Panc1 (cell line): ENCODE measurements around the gene RNF8. TPM values are rescaled to one million over a fixed set of nuclear protein-coding genes. Genes with fewer than 3 reads are reported as not detected.

Experiments
- ATAC-seq: fragments of 200-7000 bp; cut with Tn5 transposase; 2 replicates; pipeline ENCODE4 v1.9.1; 2020; ENCODE audit warnings: mild to moderate bottlenecking, moderate library complexity
- BruUV-seq: library from RNA; stranded (reverse); fragments of 400-500 nt; replicated peaks from 2 replicates; lab custom pipeline; 2021; lab: Mats Ljungman, UMichigan
- CTCF ChIA-PET: fragments of 300-600 bp; sonication (Branson Sonifier 250); formaldehyde crosslinking; loops from one replicate; lab custom pipeline; 2022; ENCODE audit warnings: antibody characterized with exemption; lab: Charles Lee
- POLR2A ChIA-PET: fragments of 300-600 bp; sonication (Branson Sonifier 250); formaldehyde crosslinking; loops from one replicate; lab custom pipeline; 2022; ENCODE audit warnings: antibody characterized with exemption; lab: Charles Lee
- DNase-seq: peaks from one replicate; pipeline ENCODE4 v3.0.0-alpha.2; 2010; ENCODE audit warnings: low read depth, low spot score
- H3K27ac ChIP-seq: 2 replicates; pipeline ENCODE4 v1.5.1; 2011; ENCODE audit warnings: mild to moderate bottlenecking, low read length, inconsistent platforms
- H3K27me3 ChIP-seq: fragments of 200-500 bp; sonication (Bioruptor generic); 2 replicates; pipeline ENCODE4 v1.6.0; 2014; ENCODE audit warnings: low read length, inconsistent platforms; ENCODE audit not compliant: control insufficient read depth, insufficient read depth
- H3K36me3 ChIP-seq: fragments of 200-500 bp; sonication (Bioruptor generic); 2 replicates; pipeline ENCODE4 v1.5.1; 2014; ENCODE audit warnings: inconsistent platforms, mild to moderate bottlenecking, low read length, moderate library complexity; ENCODE audit not compliant: control insufficient read depth, insufficient read depth
- H3K4me1 ChIP-seq: 2 replicates; pipeline ENCODE4 v1.5.1; 2011; ENCODE audit warnings: inconsistent platforms, mild to moderate bottlenecking, low read length, moderate library complexity; ENCODE audit not compliant: control insufficient read depth, insufficient read depth
- H3K4me3 ChIP-seq, 2 experiments: 2 replicates each; pipeline ENCODE4 v1.5.1; 2011 to 2012; ENCODE audit warnings: low read depth in 2 of 2, low read length in 2 of 2, mild to moderate bottlenecking in 2 of 2, inconsistent platforms in 1 of 2, moderate library complexity in 1 of 2
- H3K9me3 ChIP-seq: fragments of 200-500 bp; sonication (Bioruptor generic); 2 replicates; pipeline ENCODE4 v1.5.1; 2014; ENCODE audit warnings: low read depth, mild to moderate bottlenecking, inconsistent platforms, low read length, moderate library complexity; ENCODE audit not compliant: control insufficient read depth, insufficient read depth
- CTCF ChIP-seq: fragments of 450-650 bp; IDR thresholded peaks from 2 replicates; pipeline ENCODE4 v1.5.1; 2017; ENCODE audit warnings: mild to moderate bottlenecking
- POLR2AphosphoS5 ChIP-seq: IDR thresholded peaks from 2 replicates; pipeline ENCODE4 v1.6.1; 2012; ENCODE audit warnings: mild to moderate bottlenecking, low read depth, low read length, moderate library complexity
- SIN3A ChIP-seq: IDR thresholded peaks from 2 replicates; pipeline ENCODE4 v1.6.1; 2012; ENCODE audit warnings: low read depth, mild to moderate bottlenecking, low read length, moderate library complexity, borderline replicate concordance; ENCODE audit not compliant: insufficient read depth
- TCF7L2 ChIP-seq: IDR thresholded peaks from 2 replicates; pipeline ENCODE4 v1.6.1; 2011; ENCODE audit warnings: mild to moderate bottlenecking, low read depth, low read length, inconsistent platforms
- in situ Hi-C: cut with HindIII; loops from 2 replicates; pipeline ENCODE4 v1.10.0; 2016; ENCODE audit warnings: low sequenced_read_pairs, low pct_unique_long_range_greater_than_20kb
- intact Hi-C: fragments of 100-400 bp; cut with micrococcal nuclease; formaldehyde crosslinking; loops from one replicate; pipeline ENCODE4 v1.10.0; 2022; ENCODE audit not compliant: unreplicated experiment
- total RNA-seq: library from RNA; stranded (reverse); gene quantifications from one replicate; pipeline ENCODE4 v1.2.1, GENCODE V29; 2021; ENCODE audit not compliant: unreplicated experiment
- TF ChIP-seq, protein P1 (sequence below), 2 experiments: IDR thresholded peaks; 2 replicates each; pipeline ENCODE4 v1.6.1; 2011 to 2012; ENCODE audit warnings: low read depth in 2 of 2, control low read depth in 1 of 2, low read length in 1 of 2, mild to moderate bottlenecking in 1 of 2, moderate library complexity in 1 of 2; ENCODE audit not compliant: insufficient read depth in 1 of 2

Gene RNF8
- total RNA-seq, 1 experiment from 2014 or later, result 21.1 TPM

DNA sequence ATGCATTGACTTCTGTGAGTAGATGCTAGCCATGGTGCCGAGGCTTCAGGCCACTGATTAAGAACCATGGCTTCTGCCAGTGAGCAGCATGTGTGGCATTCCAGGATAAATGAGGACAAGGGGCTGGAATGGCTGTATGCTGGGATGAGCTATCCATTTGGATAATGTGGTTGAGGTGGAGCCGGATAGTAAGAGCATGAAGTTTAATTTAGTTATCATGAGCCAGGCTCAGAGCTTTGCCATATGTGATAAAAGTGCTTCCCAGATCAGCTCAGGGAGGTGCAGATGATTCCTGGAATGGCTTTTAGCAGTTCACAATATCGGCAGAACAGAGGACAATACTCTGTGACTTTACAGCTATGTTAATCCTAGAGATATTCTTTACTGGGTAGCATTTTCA lies 34.6 kb upstream of the RNF8 start:
- ChIA-PET CTCF (no interaction called here), POLR2A (no interaction called here)
- no peak for ATAC-seq
- no peaks in the 10 kb centered on the region; the same call in 1 of the 2 replicates for H3K4me1 ChIP-seq
- DNase-seq, result no peak
- intact Hi-C loops, result no loop called here
- no peaks in the 10 kb centered on the region for H3K9me3 ChIP-seq
- in situ Hi-C loops, result no loop called here
- 0 out of 2 replicates have a peak, but pooled peaks cover 3% of the 10 kb centered on the region for H3K36me3 ChIP-seq
- H3K27ac ChIP-seq, result no peak overlapping the region
- no peaks in the 10 kb centered on the region for H3K27me3 ChIP-seq
- TF ChIP-seq POLR2AphosphoS5 (no peak), TCF7L2 (no peak), SIN3A (no peak), CTCF (no peak)
- TF ChIP-seq, protein P1, sequence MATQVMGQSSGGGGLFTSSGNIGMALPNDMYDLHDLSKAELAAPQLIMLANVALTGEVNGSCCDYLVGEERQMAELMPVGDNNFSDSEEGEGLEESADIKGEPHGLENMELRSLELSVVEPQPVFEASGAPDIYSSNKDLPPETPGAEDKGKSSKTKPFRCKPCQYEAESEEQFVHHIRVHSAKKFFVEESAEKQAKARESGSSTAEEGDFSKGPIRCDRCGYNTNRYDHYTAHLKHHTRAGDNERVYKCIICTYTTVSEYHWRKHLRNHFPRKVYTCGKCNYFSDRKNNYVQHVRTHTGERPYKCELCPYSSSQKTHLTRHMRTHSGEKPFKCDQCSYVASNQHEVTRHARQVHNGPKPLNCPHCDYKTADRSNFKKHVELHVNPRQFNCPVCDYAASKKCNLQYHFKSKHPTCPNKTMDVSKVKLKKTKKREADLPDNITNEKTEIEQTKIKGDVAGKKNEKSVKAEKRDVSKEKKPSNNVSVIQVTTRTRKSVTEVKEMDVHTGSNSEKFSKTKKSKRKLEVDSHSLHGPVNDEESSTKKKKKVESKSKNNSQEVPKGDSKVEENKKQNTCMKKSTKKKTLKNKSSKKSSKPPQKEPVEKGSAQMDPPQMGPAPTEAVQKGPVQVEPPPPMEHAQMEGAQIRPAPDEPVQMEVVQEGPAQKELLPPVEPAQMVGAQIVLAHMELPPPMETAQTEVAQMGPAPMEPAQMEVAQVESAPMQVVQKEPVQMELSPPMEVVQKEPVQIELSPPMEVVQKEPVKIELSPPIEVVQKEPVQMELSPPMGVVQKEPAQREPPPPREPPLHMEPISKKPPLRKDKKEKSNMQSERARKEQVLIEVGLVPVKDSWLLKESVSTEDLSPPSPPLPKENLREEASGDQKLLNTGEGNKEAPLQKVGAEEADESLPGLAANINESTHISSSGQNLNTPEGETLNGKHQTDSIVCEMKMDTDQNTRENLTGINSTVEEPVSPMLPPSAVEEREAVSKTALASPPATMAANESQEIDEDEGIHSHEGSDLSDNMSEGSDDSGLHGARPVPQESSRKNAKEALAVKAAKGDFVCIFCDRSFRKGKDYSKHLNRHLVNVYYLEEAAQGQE (IDR thresholded peaks at IDR 0.05; ENCODE audit: insufficient read depth in 1 of 2, low read depth in 2 of 2, low read length in 1 of 2), result no peak
- no peak overlapping the region for H3K4me3 ChIP-seq
- no TSS peak for BruUV-seq

DNA sequence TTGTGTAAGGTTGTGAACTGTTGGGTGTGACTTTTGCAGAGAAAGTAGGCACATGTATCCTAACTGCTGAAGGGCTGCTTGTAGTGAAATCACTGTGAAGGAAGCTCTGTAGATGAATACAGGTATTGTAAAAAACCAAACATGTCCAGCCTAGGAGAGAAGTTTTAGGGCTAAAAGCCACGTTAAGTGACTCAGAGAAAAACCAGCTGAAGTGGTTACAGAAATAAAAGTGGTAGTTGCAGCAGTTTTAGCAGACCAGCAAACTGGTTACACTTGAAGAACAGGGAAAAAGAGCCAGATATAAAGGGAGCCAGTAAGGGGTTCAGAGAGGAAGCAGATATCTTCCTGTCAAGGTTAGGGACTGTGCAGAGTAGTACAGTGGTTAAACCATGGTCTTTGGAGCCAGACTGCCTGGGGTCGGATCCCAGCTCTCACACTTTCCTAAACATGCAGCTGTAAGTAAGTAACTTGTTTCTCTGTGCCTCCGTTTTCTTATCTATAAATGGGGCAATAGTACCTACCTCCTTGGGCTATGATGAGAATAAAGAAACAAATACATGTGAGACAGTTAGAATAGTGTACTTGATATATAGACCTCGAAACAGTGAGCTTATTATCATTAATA lies 33.8 kb upstream of the RNF8 start:
- ChIA-PET POLR2A (no interaction called here), CTCF (no interaction called here)
- no peak for ATAC-seq
- in situ Hi-C loops (no loop called here), intact Hi-C loops (no loop called here)
- no peak overlapping the region for H3K4me3 ChIP-seq
- BruUV-seq, result no TSS peak
- H3K27me3 ChIP-seq, result no peaks in the 10 kb centered on the region
- no peak overlapping the region for H3K27ac ChIP-seq
- DNase-seq, result no peak
- H3K36me3 ChIP-seq, result 0 out of 2 replicates have a peak, but pooled peaks cover 3% of the 10 kb centered on the region
- no peaks in the 10 kb centered on the region; the same call in 1 of the 2 replicates for H3K4me1 ChIP-seq
- TF ChIP-seq POLR2AphosphoS5 (no peak), SIN3A (no peak), CTCF (no peak), TCF7L2 (no peak)
- TF ChIP-seq, protein P1 (IDR thresholded peaks at IDR 0.05; ENCODE audit: insufficient read depth in 1 of 2, low read depth in 2 of 2, low read length in 1 of 2), result no peak
- H3K9me3 ChIP-seq, result no peaks in the 10 kb centered on the region
